CD14-positive monocyte (primary cell): ENCODE measurements around the gene MAP6. TPM values are rescaled to one million over a fixed set of nuclear protein-coding genes. Genes with fewer than 3 reads are reported as not detected.

Experiments
- DNase-seq, 3 donors: peaks; one replicate each; pipeline ENCODE4 v3.0.0-alpha.2; 2011 to 2022
- H2AFZ ChIP-seq: 2 replicates; pipeline ENCODE4 v1.6.0; 2012; ENCODE audit warnings: mild to moderate bottlenecking, low read depth, low read length, inconsistent platforms; ENCODE audit not compliant: insufficient read depth, poor library complexity, severe bottlenecking
- H3K27ac ChIP-seq, 2 donors: 1 replicate in 1 of 2; 2 replicates in 1 of 2; pipeline ENCODE4 v1.5.1; 2012 to 2013; ENCODE audit warnings: low read length in 2 of 2, control low read depth in 1 of 2, inconsistent platforms in 1 of 2, low read depth in 1 of 2, mild to moderate bottlenecking in 1 of 2
- H3K27me3 ChIP-seq, 2 donors: one replicate each; pipeline versions ENCODE4 v1.6.0 to v1.6.1; 2011 to 2013; ENCODE audit warnings: low read length in 2 of 2; ENCODE audit not compliant: control insufficient read depth in 2 of 2, insufficient read depth in 2 of 2
- H3K36me3 ChIP-seq, 2 donors: replicated peaks in 1 of 2; 1 replicate in 1 of 2; 2 replicates in 1 of 2; pipeline versions ENCODE4 v1.5.1 to v1.6.1; 2012 to 2013; ENCODE audit warnings: low read length in 2 of 2, control low read depth in 1 of 2, inconsistent platforms in 1 of 2, mild to moderate bottlenecking in 1 of 2; ENCODE audit not compliant: insufficient read depth in 2 of 2, control insufficient read depth in 1 of 2
- H3K4me1 ChIP-seq, 2 donors: 1 replicate in 1 of 2; 2 replicates in 1 of 2; pipeline versions ENCODE4 v1.5.1 to v1.6.1; 2012 to 2013; ENCODE audit warnings: low read length in 2 of 2, control low read depth in 1 of 2, inconsistent platforms in 1 of 2, mild to moderate bottlenecking in 1 of 2, moderate library complexity in 1 of 2; ENCODE audit not compliant: insufficient read depth in 2 of 2, control insufficient read depth in 1 of 2
- H3K4me2 ChIP-seq: replicated peaks from 2 replicates; pipeline ENCODE3; 2012; ENCODE audit warnings: low read length, moderate library complexity, mild to moderate bottlenecking; ENCODE audit not compliant: poor library complexity, severe bottlenecking; ENCODE audit errors: extremely low read depth
- H3K4me3 ChIP-seq, 3 experiments: fragments of 200-600 bp in 1 of 3; sonication (generic) in 1 of 3; replicated peaks in 1 of 3; 1 replicate in 2 of 3; 2 replicates in 1 of 3; pipeline ENCODE4 v1.5.1; 2011 to 2013; ENCODE audit warnings: low read length in 3 of 3, mild to moderate bottlenecking in 3 of 3, control low read depth in 2 of 3, low read depth in 2 of 3, inconsistent platforms in 1 of 3, moderate library complexity in 1 of 3
- H3K79me2 ChIP-seq: 2 replicates; pipeline ENCODE4 v1.6.0; 2012; ENCODE audit warnings: mild to moderate bottlenecking, control low read depth, inconsistent platforms, low read length, moderate library complexity; ENCODE audit not compliant: insufficient read depth
- H3K9ac ChIP-seq: 2 replicates; pipeline ENCODE4 v1.6.0; 2017; ENCODE audit warnings: low read length, mild to moderate bottlenecking; ENCODE audit not compliant: insufficient read depth, poor library complexity, severe bottlenecking
- H3K9me3 ChIP-seq, 2 donors: replicated peaks in 1 of 2; 1 replicate in 1 of 2; 2 replicates in 1 of 2; pipeline versions ENCODE4 v1.5.1 to v1.6.1; 2012 to 2013; ENCODE audit warnings: low read length in 2 of 2, control low read depth in 1 of 2; ENCODE audit not compliant: control insufficient read depth in 1 of 2, insufficient read depth in 1 of 2
- H4K20me1 ChIP-seq: 2 replicates; pipeline ENCODE4 v1.6.0; 2012; ENCODE audit warnings: mild to moderate bottlenecking, low read length, control low read depth, moderate library complexity; ENCODE audit not compliant: insufficient read depth
- H3K27ac Mint-ChIP-seq, 7 donors: one replicate each; pipeline ENCODE4 v1.8.0; 2020; ENCODE audit warnings: mild to moderate bottlenecking in 7 of 7, mixed read lengths in 7 of 7, moderate library complexity in 6 of 7, inconsistent platforms in 2 of 7
- H3K27me3 Mint-ChIP-seq, 3 donors: one replicate each; pipeline ENCODE4 v1.8.0; 2021 to 2022; ENCODE audit warnings: low read depth in 3 of 3, mild to moderate bottlenecking in 3 of 3, mixed read lengths in 3 of 3, moderate library complexity in 3 of 3, inconsistent platforms in 1 of 3
- H3K36me3 Mint-ChIP-seq, 2 donors: one replicate each; pipeline ENCODE4 v1.8.0; 2020; ENCODE audit warnings: mixed read lengths in 2 of 2, inconsistent platforms in 1 of 2, mild to moderate bottlenecking in 1 of 2
- H3K4me1 Mint-ChIP-seq: one replicate; pipeline ENCODE4 v1.8.0; 2020; ENCODE audit warnings: mild to moderate bottlenecking, mixed read lengths
- H3K4me3 Mint-ChIP-seq, 2 donors: one replicate each; pipeline ENCODE4 v1.8.0; 2020; ENCODE audit warnings: mild to moderate bottlenecking in 2 of 2, mixed read lengths in 2 of 2, moderate library complexity in 1 of 2
- H3K9me3 Mint-ChIP-seq, 7 donors: one replicate each; pipeline ENCODE4 v1.8.0; 2020 to 2022; ENCODE audit warnings: mixed read lengths in 7 of 7, mild to moderate bottlenecking in 6 of 7, moderate library complexity in 6 of 7, inconsistent platforms in 2 of 7
- CTCF ChIP-seq: fragments of 200-600 bp; IDR thresholded peaks from one replicate; pipeline ENCODE4 v1.8.0; 2022; ENCODE audit warnings: antibody characterized with exemption, mild to moderate bottlenecking
- WGBS: methylation state at CpG from one replicate; pipeline ENCODE4 v1.1.5; 2013; ENCODE audit warnings: missing lambda C conversion rate; ENCODE audit not compliant: insufficient coverage; 5-methylcytosine and 5-hydroxymethylcytosine counted together
- intact Hi-C, 2 donors: fragments of 100-400 bp; cut with micrococcal nuclease; formaldehyde crosslinking; loops; one replicate each; pipeline versions ENCODE4 v1.15.0 to v1.15.1; 2023
- polyA plus RNA-seq, 3 donors: library from polyadenylated mRNA; depleted of rRNA in 1 of 3; unstranded in 2 of 3; stranded (reverse) in 1 of 3; fragments of 300-500 nt in 2 of 3; fragments of >200 nt in 1 of 3; fragmentation: Illumina TruSeq in 2 of 3; gene quantifications; 1 replicate in 2 of 3; 2 replicates in 1 of 3; pipeline ENCODE4 v1.2.3, GENCODE V29; 2012 to 2021

MAP6 gene
- polyA plus RNA-seq, 3 donors = not detected

- peaks cover 0 to 2% (median 0%) of the 10 kb centered on the region in 7 donors for H3K9me3 Mint-ChIP-seq
Measured at GRCh38 chr11:75592715-75593114, 76.1 kb downstream of the MAP6 start.

GRCh38 chr11:75591966-75592365, 76.9 kb downstream of the MAP6 start:
- DNase-seq = no peak
- Mint-ChIP-seq H3K27me3 (peaks cover 10 to 18% (median 15%) of the 10 kb centered on the region in 3 donors), H3K4me1 (peaks cover 5% of the 10 kb centered on the region), H3K9me3 (peaks cover 0 to 2% (median 0%) of the 10 kb centered on the region in 7 donors), H3K36me3 (no peaks in the 10 kb centered on the region), H3K27ac (no peak overlapping the region), H3K4me3 (no peak overlapping the region)
- intact Hi-C loops = no loop called here
- WGBS = 94% methylated on average over 4 of the region's 6 CpGs
- Histone ChIP-seq H3K27ac (no peak overlapping the region), H4K20me1 (no peaks in the 10 kb centered on the region), H3K9ac (no peak overlapping the region), H3K4me2 (no peak overlapping the region), H3K27me3 (no peaks in the 10 kb centered on the region), H3K4me3 (no peak overlapping the region), H3K36me3 (no peaks in the 10 kb centered on the region), H3K4me1 (no peaks in the 10 kb centered on the region), H2AFZ (no peak overlapping the region), H3K79me2 (no peaks in the 10 kb centered on the region), H3K9me3 (no peaks in the 10 kb centered on the region)
- no peak for TF ChIP-seq CTCF

More at GRCh38 chr11:75592715-75593114, 76.1 kb downstream of the MAP6 start:
- no peak overlapping the region for H3K27ac ChIP-seq
- H3K9ac ChIP-seq = no peak overlapping the region
- no peak overlapping the region for H3K4me2 ChIP-seq
- Mint-ChIP-seq H3K4me1 (peaks cover 5% of the 10 kb centered on the region), H3K27me3 (peaks cover 10 to 18% (median 15%) of the 10 kb centered on the region in 3 donors), H3K27ac (no peak overlapping the region), H3K4me3 (no peak overlapping the region), H3K36me3 (no peaks in the 10 kb centered on the region)
- H3K79me2 ChIP-seq = no peaks in the 10 kb centered on the region
- intact Hi-C loops = no loop called here
- DNase-seq = no peak
- no peaks in the 10 kb centered on the region for H3K4me1 ChIP-seq
- H2AFZ ChIP-seq = no peak overlapping the region
- no peak for TF ChIP-seq CTCF
- H3K9me3 ChIP-seq = no peaks in the 10 kb centered on the region
- no peaks in the 10 kb centered on the region for H4K20me1 ChIP-seq
- no peak overlapping the region for H3K4me3 ChIP-seq
- no peaks in the 10 kb centered on the region for H3K27me3 ChIP-seq
- WGBS = 42% methylated on average over 2 of the region's 2 CpGs
- H3K36me3 ChIP-seq = no peaks in the 10 kb centered on the region
